GM13976 (cell line): ENCODE data around the gene PLXNC1.

Experiments
- DNase-seq: peaks from one replicate; pipeline ENCODE4 v3.0.0; 2012; ENCODE audit warnings: low spot score
- in situ Hi-C: fragments of 300-500 bp; cut with MboI; formaldehyde crosslinking; loops from one replicate; pipeline ENCODE4 v1.12.0; 2022; ENCODE audit warnings: low sequenced_read_pairs, mixed read lengths, inconsistent platforms; ENCODE audit not compliant: unreplicated experiment
- TF ChIP-seq, protein P1 (sequence below): IDR thresholded peaks from 2 replicates; pipeline ENCODE4 v1.5.1; 2012; ENCODE audit warnings: borderline replicate concordance, mild to moderate bottlenecking; ENCODE audit not compliant: insufficient read depth; ENCODE audit errors: extremely low read depth, missing control alignments, control extremely low read depth

The PLXNC1 gene

DNA sequence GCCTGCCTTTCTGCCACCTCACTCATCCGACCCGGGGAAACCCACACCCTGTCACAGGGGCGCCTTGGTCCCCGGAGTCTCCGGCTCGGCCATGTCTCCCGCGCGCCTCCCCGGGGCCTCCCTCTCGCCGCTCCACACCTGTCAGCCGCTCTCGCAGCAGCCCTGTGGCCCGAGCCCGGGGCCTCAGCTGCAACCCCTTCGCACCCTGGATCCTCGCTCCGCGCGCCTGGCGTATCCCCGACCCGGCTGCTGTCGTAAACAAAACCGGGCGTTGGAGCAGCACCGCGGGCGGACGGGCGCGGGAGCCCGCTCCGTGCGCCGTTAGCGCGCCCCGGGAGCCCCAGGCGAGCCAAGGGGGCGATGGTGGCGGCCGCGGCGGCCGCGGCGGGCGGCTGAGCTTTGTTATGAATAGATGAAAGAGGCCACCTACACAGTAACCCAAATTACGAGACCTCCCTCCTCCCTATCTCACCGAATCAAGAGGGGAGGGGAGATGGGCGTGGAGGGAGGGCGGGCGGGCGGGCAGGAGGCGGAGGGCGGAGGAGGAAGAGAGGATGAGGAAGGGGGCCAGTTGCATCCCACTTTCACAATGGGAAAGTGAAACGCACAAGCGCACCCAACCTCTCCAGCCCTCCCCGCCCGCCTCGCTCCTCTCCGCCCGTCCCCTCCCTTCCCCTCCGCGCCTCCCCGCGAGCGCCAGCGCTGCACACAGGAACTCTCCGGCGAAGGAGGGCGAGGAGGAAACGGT is at the start of gene PLXNC1:
Gene PLXNC1, plus strand, starts transcription at position 587 of the 748 bp plus-strand sequence. CDS start 395 bp downstream, outside the sequence.
- TF ChIP-seq, protein P1, sequence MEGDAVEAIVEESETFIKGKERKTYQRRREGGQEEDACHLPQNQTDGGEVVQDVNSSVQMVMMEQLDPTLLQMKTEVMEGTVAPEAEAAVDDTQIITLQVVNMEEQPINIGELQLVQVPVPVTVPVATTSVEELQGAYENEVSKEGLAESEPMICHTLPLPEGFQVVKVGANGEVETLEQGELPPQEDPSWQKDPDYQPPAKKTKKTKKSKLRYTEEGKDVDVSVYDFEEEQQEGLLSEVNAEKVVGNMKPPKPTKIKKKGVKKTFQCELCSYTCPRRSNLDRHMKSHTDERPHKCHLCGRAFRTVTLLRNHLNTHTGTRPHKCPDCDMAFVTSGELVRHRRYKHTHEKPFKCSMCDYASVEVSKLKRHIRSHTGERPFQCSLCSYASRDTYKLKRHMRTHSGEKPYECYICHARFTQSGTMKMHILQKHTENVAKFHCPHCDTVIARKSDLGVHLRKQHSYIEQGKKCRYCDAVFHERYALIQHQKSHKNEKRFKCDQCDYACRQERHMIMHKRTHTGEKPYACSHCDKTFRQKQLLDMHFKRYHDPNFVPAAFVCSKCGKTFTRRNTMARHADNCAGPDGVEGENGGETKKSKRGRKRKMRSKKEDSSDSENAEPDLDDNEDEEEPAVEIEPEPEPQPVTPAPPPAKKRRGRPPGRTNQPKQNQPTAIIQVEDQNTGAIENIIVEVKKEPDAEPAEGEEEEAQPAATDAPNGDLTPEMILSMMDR, result no peak
- in situ Hi-C loops, result loop anchor here (10.0 to 25.0 kb wide), 2 partner anchors 287 to 739 kb away; no protein-coding TSS in a partner anchor
- peak; percentile 88 for DNase-seq

DNA sequence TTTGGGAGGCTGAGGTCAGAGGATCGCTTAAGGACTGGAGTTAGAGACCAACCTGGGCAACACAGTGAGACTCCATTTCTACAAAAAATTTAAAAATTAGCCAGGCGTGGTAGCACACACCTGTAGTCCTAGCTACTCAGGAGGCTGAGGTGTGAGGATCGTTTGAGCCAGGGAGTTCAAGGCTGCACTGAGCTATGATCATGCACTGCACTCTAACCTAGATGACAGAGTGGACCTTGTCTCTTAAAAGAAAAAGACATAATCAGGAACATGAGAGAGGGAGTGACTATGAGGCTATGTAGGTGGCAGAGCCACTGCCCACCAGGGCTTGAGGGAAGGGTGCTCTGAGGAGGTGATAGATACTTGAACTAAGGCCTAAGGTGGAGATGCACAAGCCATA is 49.2 kb upstream of the PLXNC1 start:
- in situ Hi-C loops, result loop anchor here (10.0 to 25.0 kb wide), 2 partner anchors 337 to 534 kb away; no protein-coding TSS in a partner anchor
- no peak for DNase-seq
- TF ChIP-seq, protein P1, result no peak

DNA sequence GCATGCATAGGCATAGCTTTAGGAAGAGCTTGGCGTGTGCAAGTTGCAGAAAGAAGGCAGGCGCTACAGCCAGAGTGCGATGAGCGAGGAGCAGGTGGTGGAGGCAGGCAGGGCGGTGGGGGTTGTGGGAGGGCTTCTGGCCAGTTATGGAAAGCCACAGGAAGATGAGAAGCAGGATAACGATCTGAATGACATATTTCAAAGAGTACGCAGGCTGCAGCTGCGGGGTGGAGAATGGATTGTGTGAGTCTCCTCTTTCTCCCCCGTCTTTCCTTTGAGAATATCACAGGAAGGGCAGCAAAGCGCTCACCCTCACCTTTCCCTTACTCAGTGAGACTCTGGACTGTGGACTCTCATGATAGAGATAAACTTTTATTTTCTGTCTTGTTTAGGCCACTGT is 48.7 kb upstream of the PLXNC1 start:
- TF ChIP-seq, protein P1, result no peak
- no peak for DNase-seq
- in situ Hi-C loops, result loop anchor here (10.0 to 25.0 kb wide), 2 partner anchors 337 to 535 kb away; no protein-coding TSS in a partner anchor

DNA sequence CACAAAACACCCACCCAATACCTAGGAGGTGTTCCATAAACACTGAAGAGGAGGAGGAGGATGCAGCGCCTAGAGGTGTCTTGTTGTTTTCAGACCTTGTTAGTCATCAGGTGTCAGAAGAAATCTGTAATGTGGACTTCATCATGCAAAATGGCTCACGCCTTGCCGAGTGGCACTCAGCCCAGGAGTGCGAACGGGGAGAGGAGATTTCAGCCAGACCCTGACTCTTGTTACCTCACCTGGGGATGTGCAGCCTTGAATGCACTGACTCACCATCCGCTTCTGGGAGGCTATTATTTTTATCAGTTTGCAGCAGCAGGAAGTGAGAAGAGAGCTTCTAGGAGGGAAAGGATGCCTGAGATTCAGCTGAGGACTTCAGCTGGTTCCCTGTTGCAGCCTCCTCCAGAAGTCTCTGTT is 48.2 kb upstream of the PLXNC1 start:
- in situ Hi-C loops, result no loop called here
- TF ChIP-seq, protein P1, result no peak
- DNase-seq, result no peak

DNA sequence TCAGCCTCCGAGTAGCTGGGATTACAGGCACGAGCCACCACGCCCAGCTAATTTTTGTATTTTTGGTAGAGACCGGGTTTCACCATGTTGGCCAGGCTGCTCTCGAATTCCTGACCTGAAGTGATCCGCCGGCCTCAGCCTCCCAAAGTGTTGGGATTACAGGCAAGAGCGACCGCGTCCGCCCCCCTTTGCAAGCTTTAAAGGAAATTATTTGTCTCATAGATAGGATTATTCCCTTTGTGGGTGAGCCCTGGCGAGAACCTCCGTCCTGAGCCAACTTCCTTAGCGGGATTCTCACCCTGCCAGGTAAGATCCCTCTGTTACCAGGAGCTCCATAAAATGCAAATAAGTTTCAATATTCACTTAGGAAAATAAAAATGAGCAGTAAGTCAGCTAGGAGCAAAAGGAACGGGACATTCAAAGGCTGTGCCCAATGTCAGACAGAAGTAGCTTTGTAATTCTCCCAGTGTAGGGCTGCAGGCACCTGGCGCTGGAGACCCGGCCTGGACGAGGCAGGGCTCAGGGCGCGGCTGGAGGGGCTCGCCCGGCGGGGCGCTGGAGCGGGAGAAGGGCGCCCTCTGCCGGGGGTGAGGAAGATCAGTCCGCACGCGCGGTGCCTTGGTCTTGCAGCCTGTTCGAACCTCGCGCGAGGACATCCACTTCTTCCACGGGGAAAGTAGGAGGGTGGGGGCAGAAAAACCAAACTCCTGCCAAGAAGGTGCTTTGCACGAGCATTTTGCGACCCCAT is 47.2 kb upstream of the PLXNC1 start:
- TF ChIP-seq, protein P1, result peak; percentile 87
- in situ Hi-C loops, result no loop called here
- DNase-seq, result peak; percentile 87

DNA sequence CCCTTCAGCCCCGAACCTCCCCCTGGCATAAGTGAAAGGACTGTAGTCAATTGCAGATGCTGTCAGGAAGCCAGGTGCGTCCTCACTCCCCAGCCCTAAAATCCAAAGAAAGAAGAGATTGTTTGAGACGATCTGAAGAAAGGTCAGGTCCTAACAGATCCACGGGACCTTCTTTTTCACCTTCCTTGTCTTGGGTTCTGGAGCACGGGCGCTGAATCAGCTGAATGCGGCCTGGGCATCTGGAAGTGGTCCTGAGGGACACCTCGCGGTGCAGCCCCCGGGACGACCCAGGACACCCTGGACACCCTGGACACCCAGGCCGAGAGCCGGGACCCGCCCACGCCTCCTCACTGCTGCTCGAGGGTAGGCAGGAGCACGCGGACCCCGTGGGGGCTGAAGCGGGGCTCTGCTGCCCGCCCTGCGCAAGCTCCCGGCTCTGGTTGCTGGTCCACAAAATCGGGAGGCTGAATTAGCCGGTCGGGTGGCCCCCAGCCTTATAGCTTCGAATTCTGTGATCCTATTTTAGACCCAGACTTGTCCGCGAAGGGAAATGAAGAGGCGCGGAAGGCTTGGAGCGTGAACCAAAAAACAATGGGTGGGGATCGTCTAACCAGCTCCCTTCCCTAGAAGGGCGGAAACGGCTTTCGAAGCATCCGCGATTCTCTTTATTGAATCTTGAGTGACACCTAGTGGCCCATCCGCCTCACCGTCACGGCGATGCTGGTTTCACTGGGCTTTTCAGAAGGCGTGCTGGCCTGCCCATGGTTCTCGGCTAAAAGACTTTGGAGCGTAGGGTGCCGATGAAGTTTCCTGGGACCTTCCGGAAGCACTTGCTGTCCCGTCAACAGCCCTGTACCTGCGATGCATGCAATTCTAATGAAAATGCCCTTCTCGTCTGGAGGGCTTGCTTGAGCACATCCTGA is 46.4 kb upstream of the PLXNC1 start:
- TF ChIP-seq, protein P1, result peak; percentile 91
- in situ Hi-C loops, result no loop called here

More for the DNA sequence above, 46.4 kb upstream of the PLXNC1 start:
- DNase-seq, result peak; percentile 82
